Stimulated activated CD8-positive, alpha-beta memory T cell treated with anti-CD3 and anti-CD28 coated beads, Interleukin-4, amount 100 ng/mL, for 48 hours (primary cell): Measurements from ENCODE around the gene PALD1.
"Not testable (repeated sequence)": the region's sequence is repeated elsewhere in the genome, so short reads cannot be mapped to it uniquely, and the experiment has no call there.

Source experiments
- DNase-seq: peaks from one replicate; pipeline ENCODE4 v3.0.0-alpha.2; 2020

The PALD1 gene

GRCh38 chr10:70575874-70576802 lies 97.6 kb downstream of the PALD1 start:
- DNase-seq = no peak

- no peak for DNase-seq
Measured at GRCh38 chr10:70576803-70577517, 98.4 kb downstream of the PALD1 start.

- DNase-seq = peak; percentile 83
Measured at GRCh38 chr10:70578371-70578947, 99.9 kb downstream of the PALD1 start.

GRCh38 chr10:70579234-70580002 lies 100.9 kb downstream of the PALD1 start:
- DNase-seq = no peak

- not testable (repeated sequence) for DNase-seq
Measured at GRCh38 chr10:70581176-70581575, 102.6 kb downstream of the PALD1 start.

GRCh38 chr10:70582793-70583668 lies 104.5 kb downstream of the PALD1 start:
- DNase-seq = no peak

- DNase-seq = no peak
Measured at GRCh38 chr10:70583669-70584037, 105.1 kb downstream of the PALD1 start.

- DNase-seq = no peak
Measured at GRCh38 chr10:70584366-70584765, 105.8 kb downstream of the PALD1 start.

- no peak for DNase-seq
Measured at GRCh38 chr10:70584909-70585544, 106.5 kb downstream of the PALD1 start.

- no peak for DNase-seq
Measured at GRCh38 chr10:70585578-70586169, 107.1 kb downstream of the PALD1 start.

GRCh38 chr10:70586348-70586930 lies 107.9 kb downstream of the PALD1 start:
- no peak for DNase-seq

GRCh38 chr10:70587045-70587658 lies 108.6 kb downstream of the PALD1 start:
- no peak for DNase-seq

- no peak for DNase-seq
Measured at GRCh38 chr10:70588255-70588654, 109.7 kb downstream of the PALD1 start.

GRCh38 chr10:70588859-70589570 lies 110.4 kb downstream of the PALD1 start:
- DNase-seq = peak; percentile 19

- DNase-seq = peak; percentile 9
Measured at GRCh38 chr10:70589762-70590654, 111.4 kb downstream of the PALD1 start.

GRCh38 chr10:70590655-70591416 lies 112.3 kb downstream of the PALD1 start:
- peak; percentile 20 for DNase-seq

- peak; percentile 18 for DNase-seq
Measured at GRCh38 chr10:70592186-70592735, 113.7 kb downstream of the PALD1 start.
